ENCODE results near the gene KIAA1671.

- TF ChIP-seq CTCF (IDR thresholded peaks at IDR 0.05) (no peak), POLR2A (IDR thresholded peaks at IDR 0.05) (no peak)
Measured at GRCh38 chr22:25085156-25085555, 132.6 kb downstream of the KIAA1671 start.
